HG03135 (cell line): ENCODE measurements around the gene SPATA2L.
"Not testable (repeated sequence)": the region's sequence is repeated elsewhere in the genome, so short reads cannot be mapped to it uniquely, and the experiment has no call there.

Experiments
- ATAC-seq: cut with Tn5 transposase; IDR thresholded peaks from one replicate; pipeline ENCODE4 v1.9.1; 2021; ENCODE audit warnings: mild to moderate bottlenecking, moderate library complexity; ENCODE audit not compliant: unreplicated experiment

Gene SPATA2L

GRCh38 chr16:89691986-89692569, 9.4 kb downstream of the SPATA2L start:
- ATAC-seq, result no peak

GRCh38 chr16:89691231-89691985, 10.1 kb downstream of the SPATA2L start:
- no peak for ATAC-seq

- ATAC-seq, result no peak
Observed at GRCh38 chr16:89690392-89690901, 11.1 kb downstream of the SPATA2L start.

GRCh38 chr16:89689621-89690020, 11.9 kb downstream of the SPATA2L start:
- ATAC-seq, result not testable (repeated sequence)

DNA sequence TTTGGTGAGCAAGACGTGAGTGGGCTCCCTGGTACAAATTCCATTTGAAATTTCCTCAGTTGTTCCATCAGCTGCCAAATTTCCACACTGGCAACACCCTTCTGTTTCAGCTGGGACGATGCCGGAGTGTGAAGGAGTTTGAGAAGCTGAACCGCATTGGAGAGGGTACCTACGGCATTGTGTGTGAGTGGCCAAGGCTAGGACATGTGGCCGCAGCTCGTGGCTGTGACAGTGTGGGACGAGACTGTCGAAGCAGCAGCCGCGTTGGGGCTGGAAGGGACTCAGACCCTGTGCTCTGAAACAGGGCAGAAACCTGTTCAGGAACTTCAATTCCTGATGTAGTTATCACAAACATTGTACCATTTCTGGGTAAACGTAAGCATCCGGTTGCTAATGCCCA, 12.4 kb downstream of the SPATA2L start:
- ATAC-seq, result no peak

DNA sequence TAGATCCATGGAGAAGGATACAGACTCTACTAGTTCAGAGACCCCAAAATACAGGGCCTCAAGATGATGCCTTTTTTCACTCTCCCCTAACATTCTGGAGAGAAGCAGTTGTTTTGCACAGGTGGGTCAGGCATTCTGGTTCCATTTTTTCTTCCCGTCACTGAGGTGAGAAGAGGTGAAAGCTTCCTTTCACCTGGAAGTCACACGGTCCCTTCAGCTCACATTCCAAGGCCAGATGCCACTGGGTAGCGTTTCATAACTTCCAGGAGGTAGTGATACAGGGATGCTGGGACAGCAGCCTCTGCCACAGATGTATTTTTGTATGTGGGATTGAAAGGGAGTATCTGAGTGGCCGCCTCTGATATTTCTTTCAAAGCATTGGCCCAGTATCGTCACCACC, 13.1 kb downstream of the SPATA2L start:
- ATAC-seq, result no peak

DNA sequence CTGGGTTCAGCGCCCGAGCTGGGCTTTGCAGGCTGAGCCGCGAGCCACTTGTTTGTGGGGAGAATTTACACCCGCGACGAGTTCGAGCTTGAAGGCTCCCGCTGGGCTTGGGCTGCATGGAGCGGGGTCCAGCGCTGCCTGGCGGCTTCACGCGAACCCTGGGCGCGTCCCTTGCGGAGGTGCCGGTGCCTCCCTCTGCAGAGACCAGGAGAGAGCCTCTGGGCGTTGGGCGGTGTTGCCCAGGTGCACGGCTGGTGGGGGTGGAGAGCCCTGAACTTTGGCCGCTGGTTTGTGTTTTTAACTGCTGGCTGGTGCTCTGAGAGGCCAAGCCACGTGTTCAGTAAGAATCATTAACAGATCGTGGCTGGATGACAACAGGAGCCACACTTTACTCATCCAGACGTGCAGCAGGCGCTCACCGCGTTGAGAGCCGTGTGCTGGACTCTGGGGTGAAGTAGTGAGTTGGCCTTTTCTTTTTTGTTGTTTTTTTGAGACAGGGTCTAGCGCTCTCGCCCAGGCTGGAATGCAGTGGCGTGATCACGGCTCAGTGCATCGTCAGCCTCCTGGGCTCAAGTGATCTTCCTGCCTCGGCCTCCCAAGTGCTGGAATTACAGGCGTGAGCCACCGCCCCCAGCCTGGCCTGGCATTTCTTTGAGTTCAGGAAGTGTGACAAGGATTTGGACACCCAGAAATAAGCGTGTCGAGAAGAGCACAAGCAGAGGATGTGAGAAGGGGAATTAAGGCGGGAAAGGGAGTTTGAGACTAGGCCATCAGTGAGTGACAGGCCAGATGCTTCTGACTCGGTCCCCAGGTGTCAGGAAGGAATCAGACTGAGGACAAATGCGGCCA, 14.2 kb downstream of the SPATA2L start:
- ATAC-seq, result peak; percentile 41

GRCh38 chr16:89686520-89687091, 14.9 kb downstream of the SPATA2L start, which contains the start of gene CDK10:
CDK10 (plus strand) TSS chr16:89686689; CDS start chr16:89686711, 22 bp downstream.
- ATAC-seq, result peak; percentile 73

DNA sequence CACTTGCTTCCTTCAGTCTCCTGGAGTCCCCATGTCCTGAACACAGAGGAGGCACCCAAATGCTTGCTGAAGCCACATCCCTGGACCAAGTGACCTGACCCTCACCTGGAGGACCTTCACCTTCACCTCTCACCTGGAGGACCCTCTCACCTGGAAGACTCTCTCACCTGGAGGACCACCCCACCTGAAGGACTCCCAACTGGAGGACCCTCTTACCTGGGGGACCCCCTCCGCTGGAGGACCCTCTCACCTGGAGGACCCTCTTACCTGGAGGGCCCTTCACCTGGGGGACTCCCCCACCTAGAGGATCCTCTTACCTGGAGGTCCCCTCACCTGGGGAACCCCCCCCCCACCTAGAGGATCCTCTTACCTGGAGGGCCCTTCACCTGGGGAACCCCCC, 15.6 kb downstream of the SPATA2L start:
- ATAC-seq, result no peak

- ATAC-seq, result no peak
Observed at GRCh38 chr16:89678258-89678657, 23.2 kb downstream of the SPATA2L start.

DNA sequence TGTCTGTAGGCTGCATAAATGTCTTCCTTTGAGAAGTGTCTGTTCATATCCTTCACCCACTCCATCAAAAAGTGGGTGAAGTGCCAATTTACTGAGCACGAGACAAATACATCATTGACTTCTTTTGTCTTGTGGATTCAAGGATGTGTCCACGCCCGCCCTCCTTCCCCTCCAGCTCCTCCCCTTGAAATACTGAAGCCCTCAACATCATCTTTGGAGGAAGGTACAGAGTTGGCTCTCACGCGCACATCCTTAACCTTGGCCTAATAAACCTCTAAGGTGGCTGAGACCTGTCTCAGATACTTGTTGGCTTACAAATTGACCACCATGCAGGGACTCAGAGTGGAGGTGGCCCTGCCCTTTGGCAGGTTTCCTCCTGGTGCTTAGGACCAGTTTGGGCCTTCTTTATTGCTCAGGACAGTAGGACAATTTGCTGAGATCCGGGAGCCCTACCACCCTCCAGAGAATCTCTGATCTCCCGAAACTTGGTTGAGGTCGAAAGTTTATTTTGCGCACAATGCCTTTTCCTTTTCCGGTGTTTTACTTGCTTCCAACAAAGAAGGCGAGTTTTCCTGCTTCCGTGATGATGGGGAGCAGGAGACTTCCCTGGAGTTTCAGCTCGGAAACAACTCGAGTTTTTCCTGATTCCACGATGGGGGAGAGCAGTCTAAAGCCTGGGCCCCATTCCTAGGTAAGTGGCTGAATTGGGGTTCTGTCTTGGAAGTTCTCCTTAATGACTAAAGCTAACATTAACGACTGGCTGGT, 29.1 kb downstream of the SPATA2L start:
- no peak for ATAC-seq

GRCh38 chr16:89671565-89671964, 29.9 kb downstream of the SPATA2L start:
- ATAC-seq, result not testable (repeated sequence)

DNA sequence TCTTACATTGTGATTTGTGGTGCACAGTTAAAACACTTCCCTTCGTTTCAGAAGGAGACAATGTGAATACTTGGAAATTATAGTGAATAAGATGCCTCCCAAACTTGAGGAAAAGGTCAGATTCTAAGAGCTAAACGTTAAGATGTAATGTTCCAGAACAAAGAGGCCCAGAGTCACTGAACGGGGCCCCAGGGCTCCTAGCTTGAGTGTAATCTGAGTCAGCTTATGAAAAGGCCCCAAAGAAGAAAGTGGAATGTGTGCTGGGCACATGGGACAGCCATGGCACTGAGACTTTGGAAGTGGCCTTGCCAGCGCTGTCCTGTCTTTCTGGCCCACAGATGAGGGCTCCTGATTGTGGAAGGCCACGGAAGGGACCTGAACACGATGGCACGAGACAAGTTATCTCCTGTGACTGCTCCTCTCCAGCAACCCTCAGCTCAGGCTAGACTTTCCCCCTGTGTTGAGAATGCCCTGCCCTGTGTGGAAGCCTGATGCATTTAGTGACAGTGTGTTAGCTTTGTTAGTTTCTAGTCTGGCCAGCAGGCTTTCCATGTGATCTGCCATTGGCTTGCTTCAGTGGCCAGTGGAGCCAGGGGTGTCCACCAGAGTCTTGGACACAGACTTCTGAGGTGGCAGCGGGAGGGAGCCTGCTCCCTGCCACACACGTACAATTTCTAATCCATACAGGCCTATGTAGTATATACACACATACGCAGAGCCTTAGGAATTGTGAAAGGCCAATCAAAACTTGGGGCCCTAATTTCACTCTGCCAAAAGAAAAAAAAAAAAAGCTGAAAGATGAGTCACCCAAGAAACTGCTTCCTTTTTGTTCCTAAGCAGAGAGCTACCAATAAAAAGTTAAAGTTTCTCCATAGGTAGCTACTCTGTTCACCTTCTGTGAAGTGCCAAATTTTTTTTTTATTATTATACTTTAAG, 30.7 kb downstream of the SPATA2L start:
- ATAC-seq, result no peak

GRCh38 chr16:89669755-89670154, 31.8 kb downstream of the SPATA2L start:
- ATAC-seq, result no peak

DNA sequence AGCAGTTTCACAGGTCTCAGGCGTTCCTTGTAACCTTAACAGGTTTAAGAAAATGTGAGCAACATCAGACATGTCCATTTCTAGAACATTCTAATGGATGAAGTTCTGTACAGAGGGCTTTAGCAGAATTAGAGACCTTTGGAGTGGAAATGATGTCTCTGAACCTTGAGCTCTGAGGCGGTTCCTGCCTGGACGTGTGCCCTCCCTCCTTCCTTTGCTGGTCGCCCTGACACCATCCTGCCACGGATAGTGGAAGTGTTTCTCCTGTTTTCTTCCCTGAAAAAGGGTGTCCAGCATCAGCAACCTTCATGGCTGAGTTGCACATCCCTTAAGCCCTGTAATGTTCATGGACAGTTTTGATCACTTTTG, 32.7 kb downstream of the SPATA2L start:
- ATAC-seq, result no peak

DNA sequence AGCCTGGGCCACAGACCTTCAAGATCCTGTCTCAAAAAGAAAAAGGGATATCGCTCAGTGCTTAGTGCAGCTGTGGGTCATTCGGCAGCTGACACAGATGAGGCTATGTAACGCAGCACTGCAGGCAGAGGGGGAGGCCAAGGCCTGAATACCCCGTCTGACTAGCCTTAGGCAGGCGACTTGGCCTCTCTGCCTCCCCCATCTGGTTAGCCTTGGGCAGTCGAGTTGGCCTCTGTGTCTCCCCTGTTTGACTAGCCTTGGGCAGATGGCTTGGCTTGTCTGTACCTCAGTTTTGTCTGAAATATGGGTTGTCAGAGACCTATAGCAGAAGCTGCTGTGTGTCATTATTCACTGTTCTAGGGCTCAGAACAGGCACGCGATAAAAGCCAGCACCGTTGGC, 33.9 kb downstream of the SPATA2L start:
- no peak for ATAC-seq

- not testable (repeated sequence) for ATAC-seq
Observed at GRCh38 chr16:89667000-89667399, 34.5 kb downstream of the SPATA2L start.

DNA sequence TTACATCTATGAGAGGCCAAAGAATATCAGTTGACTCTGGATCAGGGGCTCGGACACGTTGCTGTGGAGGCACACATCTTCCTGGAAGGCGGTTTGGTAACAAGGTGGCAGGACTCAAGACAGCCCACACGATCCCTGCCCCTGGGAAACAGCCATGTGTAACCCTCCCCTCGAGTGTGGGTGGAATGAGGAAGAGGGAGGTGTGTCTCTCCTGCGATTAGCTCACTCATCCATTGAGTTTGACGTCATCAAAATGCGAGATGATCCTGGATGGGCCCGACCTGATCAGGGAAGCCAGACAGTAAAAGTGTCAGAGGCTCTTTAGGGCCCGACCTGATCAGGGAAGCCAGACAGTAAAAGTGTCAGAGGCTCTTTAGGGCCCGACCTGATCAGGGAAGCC, 37.3 kb downstream of the SPATA2L start:
- not testable (repeated sequence) for ATAC-seq

DNA sequence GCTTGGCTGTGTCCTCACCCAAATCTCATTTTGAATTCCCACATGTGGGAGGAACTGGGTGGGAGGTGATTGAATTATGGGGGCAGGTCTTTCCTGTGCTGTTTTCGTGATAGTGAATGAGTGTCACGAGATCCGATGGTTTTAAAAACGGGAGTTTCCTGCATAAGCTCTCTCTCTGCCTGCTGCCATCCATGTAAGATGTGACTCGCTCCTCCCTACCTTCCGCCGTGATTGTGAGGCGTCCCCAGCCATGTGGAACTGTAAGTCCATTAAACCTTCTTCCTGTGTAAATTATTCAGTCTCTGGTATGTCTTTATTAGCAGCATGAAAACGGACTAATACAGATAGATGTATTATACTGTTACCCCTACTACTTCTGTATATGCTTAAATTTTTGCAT, 40.3 kb downstream of the SPATA2L start:
- no peak for ATAC-seq
